ENCODE results near the gene ENOX2.
A peak's percentile ranks its signal among the peaks of the same experiment; 100 is the strongest.
"Not testable (repeated sequence)": the region's sequence is repeated elsewhere in the genome, so short reads cannot be mapped to it uniquely, and the experiment has no call there.

ENOX2 gene

GRCh38 chrX:130813932-130814331 lies 89.1 kb downstream of the ENOX2 start:
- not testable (repeated sequence) for DNase-seq

GRCh38 chrX:130810561-130810960 lies 92.4 kb downstream of the ENOX2 start:
- no peak for DNase-seq

GRCh38 chrX:130805903-130806302 lies 97.1 kb downstream of the ENOX2 start:
- DNase-seq = no peak

GRCh38 chrX:130803537-130803936 lies 99.5 kb downstream of the ENOX2 start:
- DNase-seq = no peak

GRCh38 chrX:130801901-130802300 lies 101.1 kb downstream of the ENOX2 start:
- DNase-seq = no peak

- no peak for DNase-seq
These were observed 103.6 kb downstream of the ENOX2 start for GRCh38 chrX:130799393-130799792.

GRCh38 chrX:130793975-130794374 lies 109.0 kb downstream of the ENOX2 start:
- no peak for DNase-seq

GRCh38 chrX:130791870-130792269 lies 111.1 kb downstream of the ENOX2 start:
- not testable (repeated sequence) for DNase-seq

GRCh38 chrX:130789793-130790192 lies 113.2 kb downstream of the ENOX2 start:
- DNase-seq = no peak

- no peak for DNase-seq
These were observed 114.0 kb downstream of the ENOX2 start for GRCh38 chrX:130788786-130789581.

GRCh38 chrX:130786030-130786429 lies 117.0 kb downstream of the ENOX2 start:
- no peak for DNase-seq

GRCh38 chrX:130778773-130779172 lies 124.2 kb downstream of the ENOX2 start:
- DNase-seq = no peak

- no peak for DNase-seq
These were observed 127.2 kb downstream of the ENOX2 start for GRCh38 chrX:130775849-130776248.

GRCh38 chrX:130772776-130773143 lies 130.2 kb downstream of the ENOX2 start:
- DNase-seq = no peak

- peak; percentile 20 for DNase-seq
These were observed 130.8 kb downstream of the ENOX2 start for GRCh38 chrX:130772105-130772775.

GRCh38 chrX:130771648-130772047 lies 131.4 kb downstream of the ENOX2 start:
- DNase-seq = no peak

- DNase-seq = no peak
These were observed 131.8 kb downstream of the ENOX2 start for GRCh38 chrX:130771230-130771629.

- DNase-seq = peak; percentile 38
These were observed 132.4 kb downstream of the ENOX2 start for GRCh38 chrX:130770615-130771014.

- no peak for DNase-seq
These were observed 133.2 kb downstream of the ENOX2 start for GRCh38 chrX:130769835-130770234.

- DNase-seq = no peak
These were observed 144.9 kb downstream of the ENOX2 start for GRCh38 chrX:130758072-130758471.

- no peak for DNase-seq
These were observed 146.8 kb downstream of the ENOX2 start for GRCh38 chrX:130756233-130756632.

GRCh38 chrX:130754353-130754752 lies 148.7 kb downstream of the ENOX2 start:
- no peak for DNase-seq

- no peak for DNase-seq
These were observed 156.2 kb downstream of the ENOX2 start for GRCh38 chrX:130746709-130747342.

- DNase-seq = no peak
These were observed 156.9 kb downstream of the ENOX2 start for GRCh38 chrX:130746077-130746476.
